Stimulated activated CD8-positive, alpha-beta memory T cell treated with anti-CD3 and anti-CD28 coated beads, Interleukin-4, amount 100 ng/mL, for 4 hours (primary cell): Measurements from ENCODE around the gene ANTXR2.

Experiments used
- DNase-seq, 2 donors: peaks; one replicate each; pipeline ENCODE4 v3.0.0-alpha.2; 2020; ENCODE audit warnings: low read depth in 2 of 2, low spot score in 1 of 2

The ANTXR2 gene

DNA sequence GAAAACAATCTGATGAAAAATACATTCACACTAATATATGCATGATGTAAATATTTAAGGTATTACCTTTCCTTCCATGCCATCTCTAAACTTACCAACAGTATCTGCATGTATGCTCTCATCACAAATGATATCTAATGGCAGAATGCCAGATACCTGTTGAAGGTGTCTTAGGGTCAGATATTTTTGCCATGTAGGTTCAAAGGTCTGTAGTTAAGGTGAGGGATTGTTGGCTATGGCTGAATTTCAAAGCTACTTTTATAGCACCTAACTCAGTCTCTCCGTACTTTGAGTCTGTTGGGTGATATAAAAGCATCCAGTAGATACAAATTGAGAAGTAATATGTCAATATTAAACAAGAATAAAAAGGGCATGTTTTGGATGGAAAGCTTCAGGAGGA is 19.8 kb upstream of the ANTXR2 start:
- DNase-seq, result no peak

DNA sequence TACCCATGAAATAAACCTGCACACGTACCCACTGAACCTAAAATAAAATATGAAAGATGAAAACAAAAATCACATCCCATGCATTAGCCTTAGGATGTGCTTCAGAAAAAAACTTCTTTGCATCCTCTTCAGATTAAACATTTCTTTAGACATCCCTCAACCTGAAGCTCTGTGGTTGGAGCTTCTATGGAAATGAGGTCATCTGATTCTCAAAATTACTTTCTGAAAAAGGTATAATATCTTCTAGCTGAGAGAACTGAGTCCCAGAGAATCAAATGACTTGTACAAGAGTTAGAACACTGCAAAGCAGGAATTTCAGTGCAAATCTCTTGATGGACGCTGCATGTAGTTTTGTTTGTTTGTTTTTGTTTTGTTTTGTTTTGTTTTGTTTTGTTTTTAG is 19.1 kb upstream of the ANTXR2 start:
- DNase-seq, result no peak

DNA sequence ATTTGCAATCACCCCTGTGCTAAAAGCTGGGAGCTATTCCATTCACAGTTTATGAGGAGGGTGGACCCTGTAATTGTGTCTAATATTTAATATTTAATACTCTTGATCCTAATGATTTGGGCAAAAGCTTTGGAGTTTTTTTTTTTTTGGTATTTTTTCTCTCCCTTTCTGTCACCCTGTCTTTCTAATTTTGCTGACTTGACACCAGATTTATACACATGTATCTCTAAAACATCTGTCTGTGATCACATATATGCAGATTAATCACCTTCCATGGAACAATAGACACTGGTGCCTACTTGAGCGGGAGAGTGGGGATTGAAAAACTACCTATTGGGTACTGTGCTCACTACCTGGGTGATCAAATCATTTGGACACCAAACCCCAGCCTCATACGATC is 18.7 kb upstream of the ANTXR2 start:
- no peak for DNase-seq

DNA sequence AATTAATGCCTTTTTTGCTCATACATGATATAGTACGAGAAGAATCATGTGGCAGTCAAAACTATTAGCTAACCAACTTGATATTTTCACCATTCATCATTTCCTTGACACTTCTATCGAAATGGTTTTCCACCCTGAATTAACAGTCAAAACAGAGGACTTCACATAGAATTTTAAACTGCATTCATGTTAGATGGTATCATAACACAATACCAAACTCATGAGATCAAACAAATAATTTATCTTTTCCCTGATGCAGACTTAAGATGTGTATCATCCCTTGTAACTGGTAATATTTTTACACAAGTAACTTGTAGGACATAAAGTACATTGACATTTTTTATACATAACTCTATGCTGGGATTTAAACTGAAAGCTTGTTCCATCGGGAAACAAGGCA is 18.2 kb upstream of the ANTXR2 start:
- DNase-seq, result no peak

DNA sequence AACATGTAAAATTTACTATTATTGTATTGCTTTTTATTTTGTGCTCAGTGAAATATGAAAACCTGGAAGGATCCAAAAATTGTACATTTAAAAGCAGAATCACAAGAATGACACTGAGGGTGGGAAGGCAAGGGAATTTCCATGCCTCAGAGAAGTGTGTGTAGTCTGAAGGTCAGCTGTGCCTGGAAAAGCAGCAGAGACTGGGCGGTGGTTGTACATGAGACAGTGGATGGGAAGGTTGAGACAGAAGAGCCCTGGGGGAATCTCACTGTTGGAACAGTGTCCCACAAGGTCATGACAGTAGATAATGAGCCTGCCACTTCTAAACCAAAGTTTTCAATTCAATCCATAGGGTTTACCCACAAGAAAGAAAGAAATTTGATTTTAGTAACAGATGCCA is 17.1 kb upstream of the ANTXR2 start:
- DNase-seq, result no peak

DNA sequence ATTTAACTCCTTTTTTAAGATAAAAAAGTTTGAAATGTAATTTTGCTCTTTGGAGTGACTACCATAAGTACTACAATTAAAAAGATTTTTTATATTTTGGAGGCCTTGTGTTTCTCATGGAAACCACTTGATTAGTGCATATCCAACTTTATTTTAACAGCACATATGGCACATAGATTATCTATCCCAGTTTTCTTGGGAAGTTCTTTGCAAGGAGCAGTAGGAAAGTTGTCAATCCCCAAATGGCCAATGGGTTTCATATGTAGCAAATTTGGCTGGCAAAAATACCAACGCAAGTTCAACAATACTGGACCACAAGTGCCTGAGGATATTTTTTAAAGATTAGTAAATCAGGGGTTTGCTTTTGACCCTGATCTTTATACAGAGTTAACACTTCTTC is 15.4 kb upstream of the ANTXR2 start:
- no peak for DNase-seq

DNA sequence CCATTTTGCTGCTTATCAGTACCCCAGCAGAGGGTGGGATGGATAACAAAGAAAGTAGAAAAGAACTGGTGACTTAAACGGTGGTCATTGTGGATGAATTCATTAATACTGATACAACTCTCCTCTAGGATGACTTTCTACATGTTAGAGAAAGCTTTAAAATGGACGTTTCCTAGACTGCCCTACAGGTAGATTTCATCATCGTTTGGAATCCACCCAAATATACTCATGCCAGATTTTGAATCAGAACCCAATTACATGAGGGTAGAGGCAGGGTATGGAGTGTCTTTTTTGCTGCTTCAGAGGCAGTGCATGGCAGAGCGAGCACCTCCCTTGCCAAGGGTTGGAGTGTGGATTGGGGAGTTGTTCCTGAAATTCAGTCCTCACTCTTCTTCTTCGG is 13.3 kb upstream of the ANTXR2 start:
- no peak for DNase-seq

DNA sequence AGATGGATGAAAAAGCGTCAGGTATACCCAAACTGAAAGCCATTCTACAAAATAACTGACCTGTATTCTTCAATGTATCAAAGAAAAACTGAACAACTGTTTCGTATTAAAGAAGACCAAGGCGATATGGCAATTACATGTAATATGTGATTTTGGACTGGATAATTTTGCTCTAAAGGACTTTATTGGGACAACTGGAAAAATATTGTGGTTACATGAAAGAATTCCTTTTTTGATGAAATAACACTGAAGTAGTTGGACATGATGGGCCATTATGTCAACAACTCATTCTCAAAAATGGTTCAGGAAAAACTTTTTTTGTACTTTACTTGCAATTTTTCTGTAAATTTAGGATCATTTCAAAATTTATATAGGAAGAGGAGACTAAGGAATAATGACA is 12.1 kb upstream of the ANTXR2 start:
- no peak for DNase-seq

DNA sequence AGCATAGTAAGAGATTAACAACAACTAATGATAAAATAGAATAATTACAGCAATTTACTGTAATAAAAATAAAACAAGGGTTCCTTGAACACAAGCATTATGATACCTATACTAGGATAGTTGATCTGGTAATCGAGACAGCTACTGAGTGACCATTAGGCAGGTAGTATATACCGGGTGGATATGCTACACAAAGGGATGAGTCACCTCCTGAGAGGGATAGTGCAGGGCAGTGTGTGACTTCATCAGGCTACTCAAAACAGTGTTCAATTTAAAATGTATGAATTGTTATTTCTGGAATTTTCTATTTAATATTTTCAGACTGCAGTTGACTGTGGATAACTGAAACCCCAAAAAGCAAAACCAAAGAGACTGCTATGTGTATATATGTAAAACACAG is 9.7 kb upstream of the ANTXR2 start:
- no peak for DNase-seq

DNA sequence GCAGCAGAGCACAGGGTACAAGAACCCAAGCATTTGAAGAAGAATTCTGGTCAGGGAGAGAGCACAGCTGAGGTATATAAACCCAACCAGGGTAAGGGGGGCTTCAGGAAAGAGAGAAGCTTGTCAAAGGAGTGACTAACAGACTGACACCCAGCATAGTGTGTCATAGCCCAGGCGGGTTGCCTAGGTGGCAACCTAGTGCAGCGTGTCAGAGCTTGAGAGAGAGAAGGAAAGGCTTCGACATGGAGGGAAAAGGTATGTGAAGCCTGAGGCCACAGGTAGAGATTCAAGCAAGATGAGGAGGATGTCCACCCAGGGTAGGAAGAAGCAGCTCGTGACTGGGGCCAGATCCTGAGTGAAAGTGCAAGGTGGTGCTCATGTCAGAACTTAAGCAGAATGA is 8.5 kb upstream of the ANTXR2 start:
- no peak for DNase-seq

DNA sequence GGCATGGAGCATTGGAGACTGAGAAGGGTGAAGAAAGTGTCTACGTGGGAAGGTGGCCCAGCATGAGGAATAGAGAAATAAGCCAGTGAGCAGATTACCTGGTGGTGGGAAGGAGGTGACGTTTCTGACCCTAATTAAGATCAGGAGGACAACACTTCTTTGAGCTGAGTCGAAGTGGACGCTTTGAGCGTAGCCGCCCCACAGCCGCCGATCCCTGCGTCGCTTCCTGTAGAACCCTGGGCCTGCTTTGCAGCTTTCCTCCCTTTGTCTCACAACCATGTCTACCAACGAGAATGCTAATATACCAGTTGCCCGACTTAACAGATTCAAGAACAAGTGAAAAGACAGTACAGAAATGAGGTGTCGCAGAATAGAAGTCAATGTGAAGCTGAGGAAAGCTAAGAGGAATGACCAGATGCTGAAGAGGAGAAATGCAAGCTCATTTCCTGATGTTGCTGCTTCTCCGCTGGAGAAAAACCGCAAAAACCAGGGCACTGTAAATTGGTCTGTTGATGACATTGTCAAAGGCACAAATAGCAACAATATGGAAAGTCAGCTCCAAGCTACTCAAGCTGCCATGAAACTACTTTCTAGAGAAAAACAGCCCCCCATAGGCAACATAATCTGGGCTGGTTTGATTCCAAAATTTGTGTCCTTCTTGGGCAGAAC is 6.4 kb upstream of the ANTXR2 start:
- no peak for DNase-seq

DNA sequence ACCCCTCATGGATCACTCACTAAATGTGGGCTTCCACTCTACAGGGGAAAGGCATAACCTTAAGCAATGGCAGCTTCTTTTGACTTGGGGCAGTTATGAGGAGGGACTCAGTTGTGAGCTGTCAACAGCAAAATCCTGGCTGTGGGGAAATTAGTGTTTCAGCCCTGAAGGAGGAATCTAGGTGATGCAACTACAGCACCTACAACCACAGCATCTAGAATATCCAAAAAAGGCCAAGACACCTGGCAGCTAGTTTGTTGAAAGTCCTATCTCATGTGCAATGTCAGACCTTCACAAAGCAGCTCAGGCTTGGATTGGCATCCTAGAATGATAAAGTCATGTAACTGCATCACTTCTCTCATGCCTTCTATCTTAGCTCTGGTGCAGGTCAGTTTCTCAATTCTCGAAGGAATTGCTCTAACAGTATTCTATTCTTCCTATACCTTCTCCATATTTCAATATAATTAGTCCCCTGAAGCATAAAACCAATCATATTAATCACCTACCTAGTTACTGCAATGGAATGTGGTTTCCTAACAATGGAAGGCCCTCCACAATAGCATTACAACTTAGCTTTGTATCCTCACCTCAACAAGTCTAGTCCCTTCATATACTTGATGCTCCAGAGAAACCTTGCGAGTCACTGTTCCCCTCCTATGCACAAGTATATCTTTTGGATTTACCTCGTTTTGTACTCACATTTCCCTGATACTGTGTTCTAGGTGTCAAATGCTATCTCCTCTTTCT is 5.5 kb upstream of the ANTXR2 start:
- no peak for DNase-seq

DNA sequence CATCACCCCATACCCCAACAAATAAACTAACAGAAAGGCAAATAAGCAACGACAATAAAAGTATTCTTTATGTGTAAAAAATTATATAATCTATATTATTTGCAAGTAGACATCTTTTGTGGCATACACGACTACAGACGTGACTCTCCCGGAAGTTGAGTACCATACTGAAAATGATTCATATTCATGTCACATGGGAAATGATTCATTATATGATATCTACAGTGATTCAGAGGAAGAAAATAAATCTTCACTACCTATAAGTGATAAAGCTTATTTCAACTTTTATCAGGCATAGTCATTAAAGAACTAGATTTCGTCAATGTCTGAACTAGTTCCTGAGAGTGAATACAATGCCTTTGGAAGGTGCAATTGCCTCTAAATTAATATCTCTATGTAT is 4.6 kb upstream of the ANTXR2 start:
- no peak for DNase-seq

DNA sequence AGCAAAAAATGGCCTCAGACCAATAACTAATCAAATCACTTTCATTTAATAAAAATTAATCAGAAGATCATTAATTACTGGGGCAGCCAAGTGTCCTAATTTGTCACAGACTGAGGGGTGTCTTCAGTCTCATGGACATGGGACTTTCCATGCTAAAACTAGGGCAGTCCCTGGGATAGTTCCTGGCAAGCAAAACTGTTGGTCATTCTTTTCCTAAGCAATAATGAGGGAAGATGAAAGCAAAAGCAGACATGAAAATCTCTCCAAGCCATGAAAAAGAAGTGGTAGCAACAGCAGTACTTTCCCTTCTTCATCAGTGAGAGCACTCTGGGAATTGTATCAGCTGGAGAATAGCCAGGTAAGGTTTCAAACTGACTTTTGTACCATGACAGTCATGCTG is 3.7 kb upstream of the ANTXR2 start:
- no peak for DNase-seq

DNA sequence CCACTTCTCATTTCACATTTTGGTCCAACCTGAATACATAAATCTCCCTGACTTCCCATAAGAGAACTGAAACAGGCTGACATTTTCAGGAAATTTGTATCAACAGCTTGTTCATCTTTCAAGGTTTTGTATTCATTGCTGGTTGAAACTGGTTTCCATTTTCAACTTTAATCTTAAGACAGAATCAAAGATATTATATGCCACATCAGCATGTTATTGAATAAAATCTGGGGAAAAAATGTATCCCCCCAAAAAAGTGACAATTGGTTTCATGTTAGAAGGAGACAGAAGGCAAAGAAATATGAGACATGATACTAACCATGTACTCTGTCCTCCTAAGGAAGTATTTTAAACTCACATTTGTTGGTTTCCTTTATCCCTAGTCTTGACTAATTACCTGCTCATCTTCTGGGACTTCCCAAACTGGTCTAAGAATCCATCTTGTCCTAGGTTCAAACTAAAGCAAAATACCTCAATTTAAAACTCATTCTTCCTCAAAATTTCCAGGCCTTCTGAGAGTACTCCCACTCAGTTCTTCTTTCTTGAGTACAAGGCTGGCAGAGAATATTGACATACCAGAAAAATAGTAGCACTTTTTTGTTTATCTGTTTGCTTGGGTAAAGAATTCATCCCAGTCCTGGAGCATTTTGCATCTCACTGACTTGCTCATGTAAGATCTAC is 3.1 kb upstream of the ANTXR2 start:
- no peak for DNase-seq

DNA sequence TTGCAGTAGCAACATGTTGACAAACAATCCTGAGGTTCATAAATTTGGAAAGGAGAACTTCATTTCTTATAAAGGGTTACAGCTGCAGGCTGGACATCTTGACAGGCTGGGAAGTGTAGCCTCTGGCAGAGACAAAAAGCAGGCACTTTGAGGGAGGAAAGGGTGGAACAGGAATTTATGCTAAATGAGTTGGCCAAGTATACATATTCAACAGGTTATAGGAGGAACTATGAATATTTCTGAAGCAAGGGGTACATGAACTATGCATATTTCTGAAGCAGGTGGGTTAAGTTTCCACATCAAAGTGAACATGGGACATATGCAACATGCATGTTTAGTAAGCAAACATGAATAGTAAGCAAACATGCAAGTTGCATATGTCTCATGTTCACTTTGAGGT is 1.6 kb upstream of the ANTXR2 start:
- no peak for DNase-seq

DNA sequence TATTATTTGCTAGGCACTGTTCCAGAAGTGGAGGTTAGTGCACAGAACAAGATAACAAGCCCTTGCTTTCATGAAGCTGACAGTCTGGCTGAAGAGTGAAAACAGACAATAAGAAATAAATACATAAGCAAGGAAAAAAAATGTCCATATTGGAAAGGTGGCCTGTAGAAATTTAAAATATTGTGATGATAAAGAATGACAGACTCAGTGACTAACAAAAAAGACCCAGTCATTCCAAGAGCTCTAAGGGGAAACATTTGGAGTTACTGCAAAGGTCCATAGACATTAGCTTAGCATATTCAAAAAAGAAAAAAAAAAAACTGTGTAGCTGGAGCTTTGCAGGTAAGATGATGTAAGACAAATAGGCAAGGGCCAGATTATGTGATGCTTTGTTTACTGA is 1.0 kb upstream of the ANTXR2 start:
- DNase-seq, result no peak

DNA sequence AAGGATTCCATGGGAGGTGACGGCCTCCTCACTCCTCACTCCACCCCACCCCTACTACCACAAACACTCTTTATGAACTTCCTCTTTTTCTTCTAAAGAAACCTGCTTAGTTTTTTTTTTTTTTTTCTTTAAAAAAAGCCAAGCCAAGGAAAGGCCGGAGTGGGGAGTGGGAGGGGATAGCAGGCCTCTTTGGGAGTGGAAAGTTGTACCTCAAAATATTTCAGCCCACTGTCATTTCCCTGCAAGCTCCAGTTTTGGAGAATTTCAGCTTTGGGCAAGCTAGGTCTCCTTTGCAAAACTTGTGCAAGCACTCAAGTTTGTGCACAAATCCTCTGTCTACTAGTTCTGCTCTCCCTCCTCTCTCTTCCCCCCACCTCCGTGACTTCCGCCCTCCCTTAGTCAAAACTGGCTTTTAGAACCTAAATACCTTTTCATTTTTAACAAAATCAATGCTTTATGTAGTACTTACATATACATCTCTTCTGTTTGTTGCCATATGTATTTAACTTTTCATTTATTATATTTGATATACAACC is 512 bp upstream of the ANTXR2 start:
- no peak for DNase-seq

DNA sequence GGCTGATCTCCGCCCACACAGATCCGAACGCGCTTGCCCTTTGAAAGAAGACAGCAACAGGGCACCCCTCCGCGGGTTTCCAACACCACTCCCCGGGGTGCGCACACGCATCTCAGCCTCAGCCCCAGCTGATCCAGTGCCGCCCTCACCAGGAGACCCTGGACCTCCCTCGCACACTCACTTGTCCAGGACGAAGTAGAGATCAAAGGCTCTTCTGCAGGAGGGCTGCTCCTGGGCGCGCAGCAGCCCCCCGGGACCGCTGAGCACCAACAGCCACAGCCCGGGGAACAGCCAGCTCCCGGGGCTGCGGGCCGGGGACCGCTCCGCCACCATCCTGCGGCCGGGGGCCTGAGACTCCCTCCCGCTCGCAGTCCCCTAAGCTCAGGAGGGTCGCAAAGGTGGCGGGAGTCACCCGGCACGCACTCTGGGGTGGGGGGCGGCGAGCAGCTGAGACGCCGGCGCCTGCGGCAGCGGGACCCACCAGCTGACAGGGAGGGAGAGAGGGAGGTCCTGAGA is 743 bp downstream of the ANTXR2 start:
- peak; percentile 40 to 46 for DNase-seq

DNA sequence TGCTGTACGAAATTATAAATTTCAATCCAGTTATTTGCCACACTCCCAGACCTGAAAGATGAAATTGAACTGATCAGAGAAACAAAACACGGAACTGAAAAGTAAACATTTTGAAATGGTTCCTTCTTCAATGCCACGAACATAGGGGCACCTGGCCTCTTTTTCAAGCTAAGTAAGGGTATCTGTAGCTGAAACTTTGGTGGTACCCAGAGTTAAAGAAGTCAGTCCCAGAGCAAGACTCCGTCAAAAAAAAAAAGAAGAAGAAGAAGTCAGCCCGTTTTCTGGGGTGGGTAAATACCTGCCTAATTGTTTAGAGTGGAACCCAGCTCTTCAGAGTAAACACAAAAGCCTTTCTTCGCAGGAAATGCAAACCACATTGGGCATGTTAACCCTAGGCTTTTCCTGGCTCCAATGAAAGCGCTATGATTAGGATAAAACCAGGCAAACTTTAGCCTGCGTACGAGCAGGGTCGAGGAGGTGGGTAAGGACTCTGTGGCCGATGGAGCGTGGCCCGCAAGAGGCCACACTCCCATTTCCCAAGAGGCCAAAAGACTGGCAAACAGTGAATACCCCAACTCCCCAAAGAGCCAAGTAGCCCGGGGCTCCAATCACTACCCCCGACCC is 1.3 kb downstream of the ANTXR2 start:
- DNase-seq, result no peak

DNA sequence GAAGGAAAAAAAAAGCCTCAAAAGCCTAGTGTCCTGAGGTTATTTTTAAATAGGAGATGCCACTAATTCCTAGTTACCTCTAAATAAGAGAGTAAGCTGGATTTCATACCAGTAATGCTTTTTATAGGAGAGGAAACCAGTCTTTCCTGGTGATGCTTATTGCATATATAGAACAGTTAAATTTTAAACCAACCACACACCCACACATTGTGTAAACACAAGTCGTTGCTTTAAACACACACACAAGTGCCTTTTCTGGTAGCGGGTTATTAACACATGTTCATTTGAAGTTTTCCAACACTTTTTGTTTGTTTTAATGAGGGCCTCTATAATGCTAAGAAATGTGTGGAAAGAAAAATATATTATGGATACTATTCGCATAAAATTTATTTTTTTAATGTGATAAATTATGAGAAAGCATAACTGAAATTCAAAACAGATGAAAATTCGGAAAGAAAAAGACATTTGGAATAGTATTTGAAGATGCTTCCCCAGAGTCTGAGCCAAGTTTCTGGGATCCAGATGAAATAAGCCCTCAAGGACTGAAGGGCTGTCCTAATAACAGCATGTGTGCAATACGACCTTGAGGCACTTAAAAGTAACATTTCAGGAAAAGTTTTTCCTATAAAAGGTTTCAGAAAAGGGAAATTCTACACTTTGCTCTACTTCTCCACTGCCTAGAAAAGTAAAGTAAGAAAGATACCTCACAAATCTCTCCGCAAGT is 2.0 kb downstream of the ANTXR2 start:
- DNase-seq, result no peak
